Ovary (tissue), 9 donors: Measurements from ENCODE around the gene PNPLA8. TPM values are rescaled to one million over a fixed set of nuclear protein-coding genes. Genes with fewer than 3 reads are reported as not detected.
A peak's percentile ranks its signal among the peaks of the same experiment; 100 is the strongest.

Experiments
- DNase-seq, 5 donors: peaks; one replicate each; pipeline ENCODE4 v3.0.0-alpha.2; 2019 to 2020
- H3K27ac ChIP-seq, 2 donors: fragments of 200-600 bp; one replicate each; pipeline versions ENCODE4 v1.5.1 to v1.8.0; 2019 to 2022
- H3K27me3 ChIP-seq: fragments of 200-600 bp; one replicate; pipeline ENCODE4 v1.8.0; 2022
- H3K36me3 ChIP-seq: fragments of 200-600 bp; sonication (generic); one replicate; pipeline ENCODE4 v1.5.1; 2019
- H3K4me1 ChIP-seq: one replicate; pipeline ENCODE4 v1.8.1; 2013; ENCODE audit warnings: mild to moderate bottlenecking, moderate library complexity; ENCODE audit not compliant: insufficient read depth
- H3K4me3 ChIP-seq: fragments of 200-600 bp; sonication (generic); one replicate; pipeline ENCODE4 v1.5.1; 2017
- H3K9me3 ChIP-seq, 2 donors: fragments of 200-600 bp in 1 of 2; sonication (generic) in 1 of 2; one replicate each; pipeline versions ENCODE4 v1.5.1 to v1.8.1; 2013 to 2019; ENCODE audit warnings: mild to moderate bottlenecking in 1 of 2, moderate library complexity in 1 of 2
- CTCF ChIP-seq, 3 donors: fragments of 450-650 bp in 2 of 3; fragments of 200-600 bp in 1 of 3; IDR thresholded peaks; one replicate each; pipeline versions ENCODE4 v1.5.1 to v1.8.0; 2016 to 2022; ENCODE audit warnings: antibody characterized with exemption in 3 of 3, mild to moderate bottlenecking in 1 of 3
- EP300 ChIP-seq: sonication (generic); formaldehyde crosslinking; IDR thresholded peaks from one replicate; pipeline ENCODE4 v1.6.1; 2017; ENCODE audit warnings: antibody characterized with exemption
- POLR2A ChIP-seq: fragments of 450-650 bp; IDR thresholded peaks from one replicate; pipeline ENCODE4 v1.6.1; 2017; ENCODE audit warnings: antibody characterized with exemption, mild to moderate bottlenecking, moderate library complexity
- WGBS, 3 donors: extraction: QIAGEN DNeasy Blood & Tissue Kit in 1 of 3; methylation state at CpG; one replicate each; pipeline versions ENCODE4 v1.1.5 to v1.1.7; 2013 to 2017; 5-methylcytosine and 5-hydroxymethylcytosine counted together
- intact Hi-C, 4 donors: fragments of 100-400 bp; cut with DNase I; formaldehyde crosslinking; loops; one replicate each; pipeline versions ENCODE4 v1.11.0 to v1.15.1; 2022 to 2023
- polyA plus RNA-seq, 2 donors: library from polyadenylated mRNA; stranded (reverse); fragments of 200-250 nt in 1 of 2; fragments of 350-450 nt in 1 of 2; fragmentation: Illumina TruSeq in 1 of 2; extraction: RNeasy Lipid Tissue Mini Kit (QIAGEN cat#74804) in 1 of 2; gene quantifications; one replicate each; pipeline ENCODE4 v1.2.3, GENCODE V29; 2013 to 2014
- total RNA-seq, 7 donors: library from RNA; depleted of rRNA in 2 of 7; stranded (reverse); fragments of >200 nt in 2 of 7; fragmentation: NEBNext Ultra II Directional in 3 of 7; extraction: Animal tissue kit (Norgen Biotek cat#: 25700) in 3 of 7; gene quantifications; one replicate each; pipeline versions ENCODE4 v1.1.0 to v1.2.4, GENCODE V29; 2016 to 2023
- donor health status: DM: no; HTN: no; CAD: no; lungs with moderate emphysema.
- donor health status: DM: no; HTN: no; CAD: no.
- donor health status: Bipolar disorder and iron deficiency.
- donor health status: DM: yes; HTN: yes; CAD: no.
- donor health status: DM: no; HTN: no; CAD: no.
- donor health status: DM: yes; HTN: yes; CAD: no.

Gene PNPLA8
- total and polyA plus RNA-seq, 9 donors: 16.8 to 39.7 (median 24.9) TPM

DNA sequence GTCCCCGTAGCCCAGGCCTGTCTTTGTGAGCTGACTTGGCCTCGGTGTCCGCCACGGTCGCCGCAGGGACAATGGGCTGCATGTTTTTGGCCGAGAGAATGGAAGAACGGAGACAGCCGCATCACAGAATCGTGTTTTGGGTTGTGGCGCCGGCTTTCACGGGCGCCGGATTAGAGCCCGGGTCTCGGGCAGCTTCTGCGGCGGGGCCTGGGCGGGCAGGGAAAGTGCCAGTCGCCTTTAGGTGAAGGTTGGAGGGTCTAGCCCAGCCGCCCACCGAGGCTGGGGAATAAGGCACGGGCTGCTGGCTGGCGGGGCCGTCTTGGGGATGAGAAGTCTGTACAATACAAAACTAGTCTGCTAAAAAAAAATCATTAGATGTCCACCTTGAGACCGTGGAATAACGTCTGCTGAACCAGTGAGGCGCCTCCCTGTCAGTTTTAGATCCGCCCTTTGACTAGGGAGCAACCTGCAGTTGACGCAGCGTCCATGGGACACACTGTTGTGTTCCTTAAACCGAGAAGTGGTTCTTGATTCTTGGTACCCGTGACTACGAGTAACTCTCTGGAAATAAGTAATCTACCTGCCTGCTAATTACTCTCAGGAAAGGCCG is 44.3 kb upstream of the PNPLA8 start:
- Histone ChIP-seq H3K36me3 (no peaks in the 10 kb centered on the region), H3K4me1 (peaks cover 2% of the 10 kb centered on the region), H3K27me3 (no peaks in the 10 kb centered on the region), H3K9me3 (no peaks in the 10 kb centered on the region), H3K4me3 (peak overlapping the region; percentile 92), H3K27ac (peak overlapping the region; percentile 85 to 88)
- WGBS, 3 donors: 0 to 1% (median 0%) methylated on average over 36 of the region's 36 CpGs
- intact Hi-C loops: no loop called here
- DNase-seq: peak in 1 of 5 donors; percentile 38
- TF ChIP-seq CTCF (IDR thresholded peaks at IDR 0.05) (no peak), EP300 (no peak), POLR2A (no peak)

GRCh38 chr7:108569381-108570145 is 43.6 kb upstream of the PNPLA8 start, which contains the start of the genes DNAJB9 and THAP5:
Gene DNAJB9 (plus strand): TSS chr7:108569874. CDS start chr7:108571727, 1,853 bp downstream.
Gene THAP5 (minus strand): TSS chr7:108569706. CDS start chr7:108569569, 137 bp downstream.
- Histone ChIP-seq H3K27ac (peak within 1 kb of the TSS; percentile 85 to 88), H3K9me3 (no peaks in the 10 kb centered on the region), H3K4me3 (peak within 1 kb of the TSS; percentile 92), H3K27me3 (no peaks in the 10 kb centered on the region), H3K36me3 (no peaks in the 10 kb centered on the region), H3K4me1 (peaks cover 2% of the 10 kb centered on the region)
- DNase-seq: peak; percentile 99
- TF ChIP-seq POLR2A (peak; percentile 97), EP300 (peak; percentile 88), CTCF (IDR thresholded peaks at IDR 0.05) (peak in 2 of 3 donors; percentile 18 to 54)
- 0 to 1% (median 1%) methylated on average over 47 to 65 of the region's 65 CpGs for WGBS, 3 donors
- intact Hi-C loops: loop anchor here in 2 of 4 donors (1.0 to 2.0 kb wide), 2 partner anchors 43 kb away; partner anchors contain the start of gene PNPLA8 (in 2 of the 2)

- peak overlapping the region; percentile 92 for H3K4me3 ChIP-seq
- no peak for TF ChIP-seq POLR2A
- H3K36me3 ChIP-seq: no peaks in the 10 kb centered on the region
- no peaks in the 10 kb centered on the region for H3K27me3 ChIP-seq
- WGBS, 3 donors: 11 to 16% (median 14%) methylated on average over 23 to 24 of the region's 24 CpGs
- no peaks in the 10 kb centered on the region for H3K9me3 ChIP-seq
- intact Hi-C loops: loop anchor here in 2 of 4 donors (1.0 to 2.0 kb wide), 2 partner anchors 42 to 43 kb away; partner anchors contain the start of gene PNPLA8 (in 2 of the 2)
- DNase-seq: no peak
- peak overlapping the region; percentile 85 for H3K27ac ChIP-seq
- H3K4me1 ChIP-seq: peaks cover 2% of the 10 kb centered on the region
These were observed 43.0 kb upstream of the PNPLA8 start for GRCh38 chr7:108568801-108569380.

DNA sequence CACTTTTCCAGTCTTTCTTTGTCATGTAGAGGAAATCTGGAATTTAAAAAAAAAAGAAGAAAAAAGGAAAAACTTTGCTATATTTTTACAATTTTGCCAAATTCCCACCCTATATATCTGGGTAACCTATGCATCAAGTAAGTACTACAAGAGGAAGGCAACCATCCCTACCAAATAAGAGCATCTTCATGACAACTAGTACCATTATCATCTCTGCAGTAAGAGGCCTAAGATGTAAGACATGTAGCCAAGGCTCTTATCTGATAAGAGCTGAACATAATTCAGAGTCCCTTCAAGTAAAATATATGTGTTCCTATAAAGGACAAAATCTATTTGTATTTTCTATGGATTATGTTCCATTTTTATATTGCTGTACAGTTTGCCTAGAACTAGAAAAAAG is 40.1 kb upstream of the PNPLA8 start:
- H3K4me1 ChIP-seq: peaks cover 2% of the 10 kb centered on the region
- H3K27ac ChIP-seq: no peak overlapping the region
- no peak overlapping the region for H3K4me3 ChIP-seq
- no peaks in the 10 kb centered on the region for H3K36me3 ChIP-seq
- no peak for DNase-seq
- TF ChIP-seq EP300 (no peak), POLR2A (no peak), CTCF (IDR thresholded peaks at IDR 0.05) (no peak)
- no peaks in the 10 kb centered on the region for H3K9me3 ChIP-seq
- H3K27me3 ChIP-seq: no peaks in the 10 kb centered on the region
- intact Hi-C loops: no loop called here
